Loucy (cell line): ENCODE measurements around the gene FADS2.
A peak's percentile ranks its signal among the peaks of the same experiment; 100 is the strongest.

Experiments
- H2AFZ ChIP-seq: fragments of 200-600 bp; sonication (generic); 2 replicates; pipeline ENCODE4 v1.6.0; 2016; ENCODE audit warnings: antibody characterized with exemption, mild to moderate bottlenecking, low read length, moderate library complexity
- H3F3A ChIP-seq: fragments of 200-600 bp; 2 replicates; pipeline ENCODE4 v1.6.0; 2016; ENCODE audit warnings: antibody characterized with exemption, low read depth, mild to moderate bottlenecking
- H3K27me3 ChIP-seq: fragments of 200-600 bp; sonication (generic); 2 replicates; pipeline ENCODE4 v1.6.1; 2014; ENCODE audit warnings: low read length, mild to moderate bottlenecking; ENCODE audit not compliant: insufficient read depth, poor library complexity, severe bottlenecking
- H3K36me3 ChIP-seq: fragments of 200-600 bp; sonication (generic); 2 replicates; pipeline ENCODE4 v1.6.1; 2016; ENCODE audit warnings: low read length; ENCODE audit not compliant: insufficient read depth
- H3K4me1 ChIP-seq: fragments of 200-600 bp; sonication (generic); 2 replicates; pipeline ENCODE4 v1.5.1; 2014; ENCODE audit warnings: low read length, mild to moderate bottlenecking; ENCODE audit not compliant: insufficient read depth, poor library complexity, severe bottlenecking
- H3K4me2 ChIP-seq: fragments of 200-600 bp; sonication (generic); 2 replicates; pipeline ENCODE4 v1.6.0; 2014; ENCODE audit warnings: antibody characterized with exemption, low read length, low read depth, mild to moderate bottlenecking; ENCODE audit not compliant: poor library complexity, severe bottlenecking
- H3K4me3 ChIP-seq: fragments of 200-600 bp; sonication (generic); 2 replicates; pipeline ENCODE4 v1.5.1; 2014; ENCODE audit warnings: low read length, mild to moderate bottlenecking, mixed read lengths; ENCODE audit not compliant: poor library complexity, severe bottlenecking
- H3K79me2 ChIP-seq: fragments of 200-600 bp; sonication (generic); 2 replicates; pipeline ENCODE4 v1.6.1; 2014; ENCODE audit warnings: low read length; ENCODE audit not compliant: insufficient read depth
- H3K9ac ChIP-seq: fragments of 200-600 bp; sonication (generic); 2 replicates; pipeline ENCODE4 v1.6.0; 2014; ENCODE audit warnings: mild to moderate bottlenecking, low read depth, low read length, moderate library complexity; ENCODE audit not compliant: poor library complexity, severe bottlenecking
- H3K9me2 ChIP-seq: fragments of 200-600 bp; sonication (generic); replicated peaks from 2 replicates; pipeline ENCODE4 v1.6.1; 2016; ENCODE audit warnings: low read depth, low read length, mixed read lengths
- H3K9me3 ChIP-seq: fragments of 200-600 bp; sonication (generic); 2 replicates; pipeline ENCODE4 v1.6.1; 2014; ENCODE audit warnings: mild to moderate bottlenecking, antibody characterized with exemption, low read length, low read depth; ENCODE audit not compliant: insufficient read depth
- H4K20me1 ChIP-seq: fragments of 200-600 bp; sonication (generic); 2 replicates; pipeline ENCODE4 v1.6.0; 2014; ENCODE audit warnings: antibody characterized with exemption, low read length, mild to moderate bottlenecking; ENCODE audit not compliant: insufficient read depth, poor library complexity, severe bottlenecking
- EZH2phosphoT487 ChIP-seq: fragments of 200-600 bp; IDR thresholded peaks from 2 replicates; pipeline ENCODE4 v1.6.1; 2018; ENCODE audit warnings: antibody characterized with exemption, mild to moderate bottlenecking, moderate library complexity, borderline replicate concordance
- TF ChIP-seq, protein P1 (sequence below): fragments of 200-600 bp; sonication (generic); conservative IDR thresholded peaks from 2 replicates; pipeline ENCODE4 v1.5.1; 2014; ENCODE audit warnings: mild to moderate bottlenecking, antibody characterized with exemption, low read length

The FADS2 gene

DNA sequence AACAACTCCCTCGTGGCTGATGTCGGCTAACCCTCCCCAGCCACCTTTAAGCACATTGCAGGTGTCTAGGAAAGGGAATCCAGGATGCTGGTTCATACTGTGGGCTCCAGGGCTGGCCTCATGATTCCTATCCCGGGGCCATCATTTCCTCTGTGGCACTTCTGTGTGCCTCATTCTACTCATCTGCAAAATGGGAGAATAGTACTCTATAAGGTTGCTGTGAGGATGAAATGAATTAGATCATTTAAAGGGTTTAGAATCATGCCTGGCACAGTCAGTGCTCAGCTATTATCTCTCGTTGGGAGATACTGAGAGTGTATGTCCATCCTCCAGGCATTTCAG, 67.6 kb downstream of the FADS2 start:
- no peak overlapping the region for H2AFZ ChIP-seq
- no peaks in the 10 kb centered on the region for H3K36me3 ChIP-seq
- H3K4me1 ChIP-seq, result peaks cover 9% of the 10 kb centered on the region
- H3K4me3 ChIP-seq, result no peak overlapping the region
- peaks cover 3% of the 10 kb centered on the region; the same call in 1 of the 2 replicates for H3F3A ChIP-seq
- H3K4me2 ChIP-seq, result no peak overlapping the region
- H3K9me2 ChIP-seq, result no peaks in the 10 kb centered on the region
- no peaks in the 10 kb centered on the region for H4K20me1 ChIP-seq
- H3K79me2 ChIP-seq, result no peaks in the 10 kb centered on the region
- H3K9me3 ChIP-seq, result no peaks in the 10 kb centered on the region
- TF ChIP-seq, protein P1, sequence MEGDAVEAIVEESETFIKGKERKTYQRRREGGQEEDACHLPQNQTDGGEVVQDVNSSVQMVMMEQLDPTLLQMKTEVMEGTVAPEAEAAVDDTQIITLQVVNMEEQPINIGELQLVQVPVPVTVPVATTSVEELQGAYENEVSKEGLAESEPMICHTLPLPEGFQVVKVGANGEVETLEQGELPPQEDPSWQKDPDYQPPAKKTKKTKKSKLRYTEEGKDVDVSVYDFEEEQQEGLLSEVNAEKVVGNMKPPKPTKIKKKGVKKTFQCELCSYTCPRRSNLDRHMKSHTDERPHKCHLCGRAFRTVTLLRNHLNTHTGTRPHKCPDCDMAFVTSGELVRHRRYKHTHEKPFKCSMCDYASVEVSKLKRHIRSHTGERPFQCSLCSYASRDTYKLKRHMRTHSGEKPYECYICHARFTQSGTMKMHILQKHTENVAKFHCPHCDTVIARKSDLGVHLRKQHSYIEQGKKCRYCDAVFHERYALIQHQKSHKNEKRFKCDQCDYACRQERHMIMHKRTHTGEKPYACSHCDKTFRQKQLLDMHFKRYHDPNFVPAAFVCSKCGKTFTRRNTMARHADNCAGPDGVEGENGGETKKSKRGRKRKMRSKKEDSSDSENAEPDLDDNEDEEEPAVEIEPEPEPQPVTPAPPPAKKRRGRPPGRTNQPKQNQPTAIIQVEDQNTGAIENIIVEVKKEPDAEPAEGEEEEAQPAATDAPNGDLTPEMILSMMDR, result no peak
- no peak for TF ChIP-seq EZH2phosphoT487
- no peak overlapping the region for H3K9ac ChIP-seq
- no peaks in the 10 kb centered on the region for H3K27me3 ChIP-seq

DNA sequence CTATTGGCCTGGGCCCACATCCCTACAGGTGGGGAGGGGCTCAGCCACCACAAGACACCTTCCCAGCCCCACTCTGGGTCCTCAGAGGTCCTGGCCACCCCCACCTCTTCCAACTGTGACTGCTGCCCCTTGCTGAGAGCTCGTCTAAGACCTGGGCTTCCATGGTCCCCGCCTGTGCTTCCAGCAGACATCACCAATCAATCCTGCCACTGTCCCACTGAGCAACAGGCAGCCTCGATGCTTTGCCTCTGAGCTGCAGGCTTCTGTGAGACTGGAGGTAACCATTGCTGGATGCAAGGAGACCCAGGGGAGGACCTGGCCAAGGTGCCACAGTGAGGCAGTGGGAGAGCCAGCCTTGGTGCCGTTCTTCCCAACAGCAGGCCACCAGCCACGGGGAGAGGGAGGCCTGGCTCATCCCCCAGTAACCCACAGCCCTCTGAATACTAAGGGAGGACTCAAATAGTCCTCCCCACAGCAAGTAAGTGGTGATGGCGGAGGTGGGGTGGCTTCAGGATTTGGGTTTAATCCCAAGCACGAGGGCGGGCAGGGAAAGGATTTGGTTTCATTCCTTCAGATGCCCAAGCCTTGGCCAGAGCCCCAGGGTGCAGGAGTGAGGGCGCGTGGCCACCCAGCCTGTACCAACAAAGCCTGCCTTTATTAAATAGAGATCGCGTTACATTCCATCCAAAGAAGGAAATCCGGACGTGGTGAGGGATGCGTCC, 68.7 kb downstream of the FADS2 start:
- H3K27me3 ChIP-seq, result no peaks in the 10 kb centered on the region
- H3K4me3 ChIP-seq, result no peak overlapping the region
- no peaks in the 10 kb centered on the region for H3K9me2 ChIP-seq
- H3K4me1 ChIP-seq, result peaks cover 4% of the 10 kb centered on the region
- no peaks in the 10 kb centered on the region for H4K20me1 ChIP-seq
- H3K36me3 ChIP-seq, result no peaks in the 10 kb centered on the region
- no peak for TF ChIP-seq EZH2phosphoT487
- H3K9me3 ChIP-seq, result no peaks in the 10 kb centered on the region
- no peak overlapping the region for H2AFZ ChIP-seq
- no peak overlapping the region for H3K4me2 ChIP-seq
- no peak overlapping the region for H3K9ac ChIP-seq
- H3K79me2 ChIP-seq, result no peaks in the 10 kb centered on the region
- peaks cover 3% of the 10 kb centered on the region; the same call in 1 of the 2 replicates for H3F3A ChIP-seq

DNA sequence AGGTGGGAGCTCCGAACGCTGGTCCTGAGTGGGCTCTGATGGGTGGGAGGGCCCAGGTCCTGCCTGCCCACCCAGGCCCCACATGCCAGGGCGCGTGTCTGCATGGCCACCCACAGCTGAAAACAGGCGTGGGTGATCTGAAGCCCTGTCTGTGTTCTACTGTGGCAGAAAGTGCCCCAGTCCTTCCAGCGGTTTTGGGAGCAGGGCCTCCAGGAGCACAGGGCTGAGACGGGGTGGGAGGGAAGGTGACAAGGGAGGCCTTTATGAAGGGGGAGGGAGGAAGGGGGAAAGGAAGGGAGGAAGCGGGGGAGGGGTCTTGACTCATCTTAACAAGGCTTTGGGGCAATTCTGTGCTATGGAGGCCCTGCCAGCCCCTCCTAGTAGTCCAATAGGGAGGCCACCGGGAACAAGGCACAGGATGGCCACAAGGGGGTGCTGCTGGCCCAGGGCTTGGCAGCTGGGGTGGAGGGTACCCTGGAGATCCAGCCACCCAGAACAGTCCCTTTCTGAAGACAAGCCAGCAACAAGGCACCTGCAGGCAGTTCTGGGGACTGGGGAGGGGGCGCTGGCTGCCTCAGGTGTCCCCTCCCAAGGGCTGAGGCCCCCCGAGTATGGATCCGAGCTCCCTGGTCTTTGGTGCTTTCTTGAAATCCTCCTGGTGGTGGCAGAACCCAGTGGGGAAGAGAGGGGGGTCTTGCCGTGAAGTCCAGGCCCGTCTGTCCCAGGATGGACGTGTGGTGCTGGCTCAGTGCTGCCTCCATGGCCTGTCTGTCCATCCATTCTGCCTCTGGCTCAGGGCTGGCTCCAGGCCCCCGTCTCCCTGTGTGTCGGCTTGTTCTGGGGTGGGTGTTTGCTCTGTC, 69.5 kb downstream of the FADS2 start:
- Histone ChIP-seq H3K9me2 (no peaks in the 10 kb centered on the region), H3K4me1 (no peaks in the 10 kb centered on the region), H3K36me3 (no peaks in the 10 kb centered on the region), H3K4me2 (no peak overlapping the region), H3K9me3 (no peaks in the 10 kb centered on the region), H4K20me1 (no peaks in the 10 kb centered on the region), H3K79me2 (no peaks in the 10 kb centered on the region), H3K9ac (no peak overlapping the region), H3F3A (no peaks in the 10 kb centered on the region), H3K27me3 (no peaks in the 10 kb centered on the region), H3K4me3 (no peak overlapping the region), H2AFZ (no peak overlapping the region)
- TF ChIP-seq EZH2phosphoT487, result no peak
- TF ChIP-seq, protein P1, result peak; percentile 81
